ENCODE measurements around the gene LAMA5. TPM values are rescaled to one million over a fixed set of nuclear protein-coding genes. Genes with fewer than 3 reads are reported as not detected.

The LAMA5 gene
- total and polyA plus RNA-seq, 2 of the 8 experiments (the other 6 are each of a cell fraction or from before 2014, with no cell fraction given): 34.4 to 225 TPM

GRCh38 chr20:62376112-62377063 lies 9.3 kb upstream of the LAMA5 start (continued):
- TF ChIP-seq HDAC2 (IDR thresholded peaks at IDR 0.05; ENCODE audit: borderline replicate concordance in 1 of 2, low read depth in 2 of 2, low read length in 2 of 2) (no peak; a peak in 1 of 4 replicates), BACH1 (IDR thresholded peaks at IDR 0.05; ENCODE audit: low read length) (0 out of 2 replicates have a peak, but pooled peaks have one; percentile 12), CHD2 (IDR thresholded peaks at IDR 0.05; ENCODE audit: low read length) (no peak), EP300 (IDR thresholded peaks at IDR 0.05; ENCODE audit: borderline replicate concordance in 1 of 2, low read depth in 2 of 2, low read length in 2 of 2) (peak in 1 of 2 experiments; percentile 61; a peak in 1 of 3 replicates), POLR2AphosphoS5 (IDR thresholded peaks at IDR 0.05; ENCODE audit: low read depth, low read length) (no peak), MAX (IDR thresholded peaks at IDR 0.05) (no peak), KDM4A (IDR thresholded peaks at IDR 0.05; ENCODE audit: low read depth, low read length, severe bottlenecking) (no peak), E2F6 (IDR thresholded peaks at IDR 0.05) (0 out of 2 replicates have a peak, but pooled peaks have one; percentile 20), EGR1 (IDR thresholded peaks at IDR 0.05; ENCODE audit: borderline replicate concordance, low read depth, low read length) (0 out of 2 replicates have a peak, but pooled peaks have one; percentile 50), TEAD4 (IDR thresholded peaks at IDR 0.05; ENCODE audit: low read depth, low read length) (peak; percentile 98), NRF1 (IDR thresholded peaks at IDR 0.05; ENCODE audit: low read depth, low read length) (no peak), JUN (IDR thresholded peaks at IDR 0.05; ENCODE audit: low read depth, low read length) (no peak), MAFK (IDR thresholded peaks at IDR 0.05; ENCODE audit: low read depth, low read length) (peak; percentile 67; the same call in 1 of the 2 replicates), RAD21 (IDR thresholded peaks at IDR 0.05 in 1 of 2, conservative IDR thresholded peaks at IDR 0.05 in 1 of 2; ENCODE audit: low read depth in 2 of 2, low read length in 2 of 2) (peak; percentile 68 to 77), PHF8 (conservative IDR thresholded peaks at IDR 0.05; ENCODE audit: low read depth, low read length) (no peak), TBP (IDR thresholded peaks at IDR 0.05; ENCODE audit: low read depth, low read length) (peak; percentile 72; the same call in 1 of the 2 replicates), ATF2 (IDR thresholded peaks at IDR 0.05; ENCODE audit: low read length) (peak; percentile 37; the same call in 1 of the 2 replicates), JUND (IDR thresholded peaks at IDR 0.05; ENCODE audit: low read length) (peak; percentile 10; the same call in 1 of the 2 replicates), SP1 (IDR thresholded peaks at IDR 0.05; ENCODE audit: low read depth, low read length) (peak; percentile 69), POLR2A (IDR thresholded peaks at IDR 0.05; ENCODE audit: control extremely low read depth in 1 of 2, low read depth in 2 of 2, low read length in 2 of 2) (peak in 1 of 2 experiments; percentile 73; a peak in 2 of 3 replicates)

Data from H1 (cell line).